ENCODE results near the gene GPR162.

DNA sequence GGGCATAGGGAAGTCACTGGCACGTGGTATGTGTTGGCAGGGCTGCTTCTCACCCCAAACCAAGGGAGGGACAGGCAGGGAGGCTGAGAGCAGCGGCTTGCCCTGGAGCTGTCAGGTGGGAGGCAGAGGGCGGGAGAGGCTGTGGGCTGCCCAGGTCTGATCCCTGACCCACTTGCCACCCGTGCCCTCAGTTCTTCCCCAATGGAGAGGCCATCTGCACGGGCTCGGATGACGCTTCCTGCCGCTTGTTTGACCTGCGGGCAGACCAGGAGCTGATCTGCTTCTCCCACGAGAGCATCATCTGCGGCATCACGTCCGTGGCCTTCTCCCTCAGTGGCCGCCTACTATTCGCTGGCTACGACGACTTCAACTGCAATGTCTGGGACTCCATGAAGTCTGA lies 23.8 kb downstream of the GPR162 start:
- TF ChIP-seq, protein P1, sequence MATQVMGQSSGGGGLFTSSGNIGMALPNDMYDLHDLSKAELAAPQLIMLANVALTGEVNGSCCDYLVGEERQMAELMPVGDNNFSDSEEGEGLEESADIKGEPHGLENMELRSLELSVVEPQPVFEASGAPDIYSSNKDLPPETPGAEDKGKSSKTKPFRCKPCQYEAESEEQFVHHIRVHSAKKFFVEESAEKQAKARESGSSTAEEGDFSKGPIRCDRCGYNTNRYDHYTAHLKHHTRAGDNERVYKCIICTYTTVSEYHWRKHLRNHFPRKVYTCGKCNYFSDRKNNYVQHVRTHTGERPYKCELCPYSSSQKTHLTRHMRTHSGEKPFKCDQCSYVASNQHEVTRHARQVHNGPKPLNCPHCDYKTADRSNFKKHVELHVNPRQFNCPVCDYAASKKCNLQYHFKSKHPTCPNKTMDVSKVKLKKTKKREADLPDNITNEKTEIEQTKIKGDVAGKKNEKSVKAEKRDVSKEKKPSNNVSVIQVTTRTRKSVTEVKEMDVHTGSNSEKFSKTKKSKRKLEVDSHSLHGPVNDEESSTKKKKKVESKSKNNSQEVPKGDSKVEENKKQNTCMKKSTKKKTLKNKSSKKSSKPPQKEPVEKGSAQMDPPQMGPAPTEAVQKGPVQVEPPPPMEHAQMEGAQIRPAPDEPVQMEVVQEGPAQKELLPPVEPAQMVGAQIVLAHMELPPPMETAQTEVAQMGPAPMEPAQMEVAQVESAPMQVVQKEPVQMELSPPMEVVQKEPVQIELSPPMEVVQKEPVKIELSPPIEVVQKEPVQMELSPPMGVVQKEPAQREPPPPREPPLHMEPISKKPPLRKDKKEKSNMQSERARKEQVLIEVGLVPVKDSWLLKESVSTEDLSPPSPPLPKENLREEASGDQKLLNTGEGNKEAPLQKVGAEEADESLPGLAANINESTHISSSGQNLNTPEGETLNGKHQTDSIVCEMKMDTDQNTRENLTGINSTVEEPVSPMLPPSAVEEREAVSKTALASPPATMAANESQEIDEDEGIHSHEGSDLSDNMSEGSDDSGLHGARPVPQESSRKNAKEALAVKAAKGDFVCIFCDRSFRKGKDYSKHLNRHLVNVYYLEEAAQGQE (IDR thresholded peaks at IDR 0.05; ENCODE audit: borderline replicate concordance) = no peak
- TF ChIP-seq CTCF (IDR thresholded peaks at IDR 0.05; ENCODE audit: poor library complexity, severe bottlenecking) (no peak), TAF1 (IDR thresholded peaks at IDR 0.05; ENCODE audit: low read depth) (no peak), EP300 (conservative IDR thresholded peaks at IDR 0.05; ENCODE audit: poor library complexity, severe bottlenecking) (no peak), POLR2AphosphoS5 (IDR thresholded peaks at IDR 0.05) (no peak), RAD21 (conservative IDR thresholded peaks at IDR 0.05) (no peak)

Data from neural cell (in vitro differentiated cells).